Muscle layer of duodenum (tissue), 2 donors: ENCODE data around the gene CD320.

Source experiments
- H3K27ac ChIP-seq: one replicate; pipeline ENCODE4 v1.7.0; 2013; ENCODE audit warnings: mild to moderate bottlenecking, low read length
- H3K27me3 ChIP-seq: one replicate; pipeline ENCODE4 v1.7.0; 2013; ENCODE audit warnings: low read depth, mild to moderate bottlenecking, control low read depth, low read length
- H3K36me3 ChIP-seq, 2 donors: one replicate each; pipeline ENCODE4 v1.7.0; 2013; ENCODE audit warnings: low read length in 2 of 2, control low read depth in 1 of 2, mild to moderate bottlenecking in 1 of 2; ENCODE audit not compliant: insufficient read depth in 2 of 2, control insufficient read depth in 1 of 2
- H3K4me1 ChIP-seq, 2 donors: one replicate each; pipeline ENCODE4 v1.7.0; 2013; ENCODE audit warnings: low read length in 2 of 2, mild to moderate bottlenecking in 2 of 2, control low read depth in 1 of 2, moderate library complexity in 1 of 2; ENCODE audit not compliant: insufficient read depth in 2 of 2, control insufficient read depth in 1 of 2
- H3K4me3 ChIP-seq, 2 donors: one replicate each; pipeline ENCODE4 v1.7.0; 2013; ENCODE audit warnings: low read length in 2 of 2, low read depth in 1 of 2, mild to moderate bottlenecking in 1 of 2
- H3K9me3 ChIP-seq, 2 donors: one replicate each; pipeline ENCODE4 v1.7.0; 2013; ENCODE audit warnings: low read length in 2 of 2, control low read depth in 1 of 2, mild to moderate bottlenecking in 1 of 2; ENCODE audit not compliant: control insufficient read depth in 1 of 2
- donor health status: healthy.

The CD320 gene

GRCh38 chr19:8340341-8341096, 32.4 kb upstream of the CD320 start:
- Histone ChIP-seq H3K36me3 (no peaks in the 10 kb centered on the region), H3K27ac (no peak overlapping the region), H3K9me3 (no peaks in the 10 kb centered on the region), H3K27me3 (peaks cover 4% of the 10 kb centered on the region), H3K4me1 (peaks cover 0 to 16% of the 10 kb centered on the region in 2 donors), H3K4me3 (no peak overlapping the region)

- peaks cover 11% of the 10 kb centered on the region for H3K27me3 ChIP-seq
Measured at GRCh38 chr19:8338835-8339234, 30.7 kb upstream of the CD320 start.

GRCh38 chr19:8337728-8338127, 29.6 kb upstream of the CD320 start:
- peaks cover 21% of the 10 kb centered on the region for H3K27me3 ChIP-seq
- H3K4me1 ChIP-seq: peaks cover 0 to 36% of the 10 kb centered on the region in 2 donors
- H3K9me3 ChIP-seq: no peaks in the 10 kb centered on the region
- H3K36me3 ChIP-seq: no peaks in the 10 kb centered on the region
- H3K27ac ChIP-seq: no peak overlapping the region
- no peak overlapping the region for H3K4me3 ChIP-seq

More at GRCh38 chr19:8338835-8339234, 30.7 kb upstream of the CD320 start:
- no peaks in the 10 kb centered on the region for H3K9me3 ChIP-seq
- H3K4me1 ChIP-seq: peaks cover 0 to 33% of the 10 kb centered on the region in 2 donors
- no peak overlapping the region for H3K4me3 ChIP-seq
- H3K27ac ChIP-seq: no peak overlapping the region
- no peaks in the 10 kb centered on the region for H3K36me3 ChIP-seq

GRCh38 chr19:8336660-8337059, 28.5 kb upstream of the CD320 start:
- Histone ChIP-seq H3K4me3 (no peak overlapping the region), H3K36me3 (no peaks in the 10 kb centered on the region), H3K27ac (no peak overlapping the region), H3K9me3 (no peaks in the 10 kb centered on the region), H3K27me3 (peaks cover 21% of the 10 kb centered on the region), H3K4me1 (peaks cover 0 to 35% of the 10 kb centered on the region in 2 donors)

DNA sequence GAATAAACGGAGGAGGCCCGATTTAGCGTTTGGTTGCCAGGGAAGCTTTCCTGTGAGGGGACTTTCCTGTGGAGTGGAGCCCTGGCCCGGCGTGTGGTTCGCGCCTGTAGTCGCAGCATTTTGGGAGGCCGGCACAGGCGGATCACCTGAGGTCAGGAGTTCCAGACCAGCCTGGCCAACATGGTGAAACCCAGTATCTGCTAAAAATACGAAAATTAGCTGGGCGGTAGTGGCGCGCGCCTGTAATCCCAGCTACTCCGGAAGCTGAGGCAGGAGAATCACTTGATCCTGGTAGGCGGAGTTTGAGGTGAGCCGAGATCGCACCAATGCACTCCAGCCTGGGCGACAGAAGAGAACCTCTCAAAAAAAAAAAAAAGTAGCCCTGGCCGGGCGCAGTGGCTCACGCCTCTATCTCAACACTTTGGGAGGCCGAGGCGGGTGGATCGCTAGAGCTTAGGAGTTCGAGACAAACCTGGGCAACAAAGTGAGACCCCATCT, 28.0 kb upstream of the CD320 start:
- no peak overlapping the region for H3K4me3 ChIP-seq
- no peaks in the 10 kb centered on the region for H3K9me3 ChIP-seq
- H3K27me3 ChIP-seq: peaks cover 21% of the 10 kb centered on the region
- peaks cover 0 to 35% of the 10 kb centered on the region in 2 donors for H3K4me1 ChIP-seq
- no peaks in the 10 kb centered on the region for H3K36me3 ChIP-seq
- no peak overlapping the region for H3K27ac ChIP-seq

DNA sequence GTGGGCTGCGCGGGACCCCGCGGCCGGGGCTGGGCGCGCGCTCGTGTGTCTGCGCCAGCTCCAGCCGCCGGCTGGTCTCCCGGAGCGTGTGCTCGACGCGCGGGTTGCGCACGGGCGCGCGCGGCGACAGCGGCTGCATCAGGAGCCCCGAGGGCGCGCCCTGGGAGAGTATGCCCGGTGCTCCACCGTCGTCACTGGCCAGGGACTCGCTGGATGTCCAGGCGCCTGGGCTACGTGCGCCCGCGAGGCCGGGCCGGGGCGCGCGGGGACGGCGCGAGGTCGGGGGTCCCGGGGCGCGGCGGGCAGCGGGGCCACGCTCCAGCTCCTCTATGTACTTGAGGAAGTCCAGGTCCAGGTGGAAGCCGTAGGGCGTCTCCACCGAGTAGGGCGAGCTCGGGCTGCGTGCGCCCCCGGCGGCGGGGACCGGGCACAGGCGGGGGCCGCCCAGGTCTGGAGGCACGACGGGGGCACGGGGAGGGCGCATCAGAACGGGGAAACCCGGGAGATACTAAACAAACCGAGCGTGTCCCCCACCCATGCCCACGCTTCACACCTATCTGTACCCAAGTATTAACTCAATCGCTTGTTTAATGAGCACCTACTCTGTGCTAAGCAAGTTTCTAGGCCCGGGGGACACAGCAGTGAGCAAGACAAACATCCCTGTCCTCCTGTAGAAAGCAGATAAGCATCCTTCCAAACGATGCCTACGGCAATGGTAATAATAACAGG, 27.3 kb upstream of the CD320 start:
- no peak overlapping the region for H3K27ac ChIP-seq
- peaks cover 21% of the 10 kb centered on the region for H3K27me3 ChIP-seq
- peak overlapping the region in 1 of 2 donors; percentile 52 for H3K4me3 ChIP-seq
- H3K36me3 ChIP-seq: no peaks in the 10 kb centered on the region
- H3K4me1 ChIP-seq: peaks cover 0 to 35% of the 10 kb centered on the region in 2 donors
- no peaks in the 10 kb centered on the region for H3K9me3 ChIP-seq

- peak overlapping the region in 1 of 2 donors; percentile 52 for H3K4me3 ChIP-seq
- peaks cover 0 to 35% of the 10 kb centered on the region in 2 donors for H3K4me1 ChIP-seq
- H3K36me3 ChIP-seq: no peaks in the 10 kb centered on the region
- peaks cover 21% of the 10 kb centered on the region for H3K27me3 ChIP-seq
- H3K9me3 ChIP-seq: no peaks in the 10 kb centered on the region
- no peak overlapping the region for H3K27ac ChIP-seq
Measured at GRCh38 chr19:8334458-8335342, 26.5 kb upstream of the CD320 start.

DNA sequence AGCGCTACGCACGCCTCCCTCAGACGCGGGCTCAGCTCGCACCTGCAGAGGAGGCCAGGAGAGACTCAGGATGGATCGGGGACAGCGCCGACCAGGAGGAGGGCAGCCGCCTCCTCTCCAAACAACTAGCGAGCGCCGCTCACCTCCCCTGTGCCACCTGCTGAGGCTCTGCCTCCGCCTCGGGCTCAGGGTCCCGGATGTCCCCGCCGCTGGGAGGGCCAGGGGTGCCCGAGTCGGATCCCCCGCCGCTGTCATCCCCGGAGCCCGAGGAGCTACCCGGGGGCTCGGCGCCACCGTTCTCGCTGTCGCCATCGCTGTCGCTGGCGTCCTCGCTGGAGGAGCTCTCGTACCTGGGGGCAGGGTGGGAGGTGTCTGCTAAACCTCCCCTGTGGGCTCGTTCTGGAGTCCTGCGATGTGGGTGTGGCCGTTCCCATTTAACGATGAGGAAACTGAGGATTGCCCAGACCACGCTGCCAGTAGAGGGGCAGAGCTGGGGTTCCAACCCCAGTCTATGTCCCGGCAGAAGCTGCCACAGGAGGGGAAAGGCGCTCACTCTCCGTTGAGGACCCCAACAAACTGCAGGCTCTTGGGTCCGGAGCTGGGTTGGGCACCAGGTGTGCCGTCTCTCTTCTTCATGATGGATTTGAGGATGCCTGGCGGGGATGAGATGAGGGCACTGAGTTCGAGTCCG, 25.8 kb upstream of the CD320 start:
- H3K4me1 ChIP-seq: peaks cover 0 to 35% of the 10 kb centered on the region in 2 donors
- no peak overlapping the region for H3K27ac ChIP-seq
- no peaks in the 10 kb centered on the region for H3K9me3 ChIP-seq
- H3K4me3 ChIP-seq: peak overlapping the region in 1 of 2 donors; percentile 52
- H3K27me3 ChIP-seq: peaks cover 21% of the 10 kb centered on the region
- no peaks in the 10 kb centered on the region for H3K36me3 ChIP-seq

DNA sequence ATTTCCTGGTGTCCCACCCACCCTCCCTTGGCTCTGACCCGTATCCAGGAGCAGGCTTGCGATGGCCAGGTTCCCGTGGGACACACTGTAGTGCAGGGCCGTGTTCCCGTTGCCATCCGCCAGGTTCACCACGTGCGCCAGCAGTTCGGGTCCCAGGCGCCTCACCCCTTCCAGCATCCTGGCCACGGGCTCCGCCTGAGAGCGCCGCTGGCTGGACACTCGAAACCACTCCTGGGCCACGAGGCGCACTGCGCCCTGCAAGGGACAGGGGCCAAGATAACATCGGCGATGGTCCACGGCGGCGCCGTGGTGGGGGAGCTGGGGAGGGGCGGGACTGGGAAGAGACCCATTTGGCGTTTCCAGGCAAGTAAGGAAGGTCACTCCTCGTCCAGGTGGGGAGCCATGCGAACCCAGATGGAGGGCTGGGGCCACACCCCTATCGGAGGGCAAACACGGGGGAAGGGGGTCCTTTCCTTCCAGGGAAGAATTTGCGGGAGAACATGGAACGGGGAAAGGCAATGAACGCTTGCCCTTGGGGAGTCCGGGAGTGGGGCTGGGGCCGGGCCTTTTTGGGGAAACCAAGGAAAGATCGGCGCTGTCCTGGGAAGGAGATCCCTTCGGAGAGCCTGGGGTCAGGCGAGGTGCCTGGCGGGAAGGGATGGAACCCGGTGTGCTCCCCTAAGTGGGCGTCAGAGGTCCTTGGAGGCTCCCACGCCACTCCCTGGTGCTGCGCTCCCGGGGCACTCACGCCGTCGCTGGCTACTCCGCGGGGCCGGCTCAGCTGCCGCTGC, 25.0 kb upstream of the CD320 start:
- H3K36me3 ChIP-seq: no peaks in the 10 kb centered on the region
- H3K27ac ChIP-seq: no peak overlapping the region
- H3K9me3 ChIP-seq: no peaks in the 10 kb centered on the region
- peak overlapping the region in 1 of 2 donors; percentile 52 for H3K4me3 ChIP-seq
- H3K4me1 ChIP-seq: peaks cover 0 to 35% of the 10 kb centered on the region in 2 donors
- peaks cover 21% of the 10 kb centered on the region for H3K27me3 ChIP-seq

DNA sequence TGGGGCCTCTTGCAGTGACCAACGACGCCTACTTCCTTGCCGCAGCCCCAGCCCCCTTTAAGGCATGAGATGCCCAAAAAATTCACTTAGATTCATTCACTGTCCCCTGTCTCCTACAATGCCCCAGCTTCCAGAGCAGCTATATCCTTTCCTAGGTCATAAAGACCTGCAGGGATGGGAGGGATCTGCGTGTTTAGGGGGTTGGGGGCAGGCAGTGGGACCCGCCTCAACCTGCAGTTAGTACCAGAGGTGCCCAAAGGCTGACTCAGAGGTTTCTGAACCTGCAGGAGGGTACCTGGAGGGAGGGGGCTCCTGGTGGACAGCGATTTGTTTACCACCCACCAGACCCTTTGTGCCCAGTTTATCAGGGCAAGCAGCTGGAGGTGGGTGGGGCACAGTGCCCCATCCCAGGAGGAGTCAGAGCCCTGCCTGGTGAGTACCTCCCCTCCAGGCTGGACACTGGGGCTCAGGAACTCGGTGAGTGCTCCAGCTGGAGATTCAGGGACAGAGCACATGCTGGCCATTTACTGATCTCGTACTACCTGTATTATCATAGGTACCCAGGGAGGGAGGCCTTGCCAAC, 23.2 kb upstream of the CD320 start:
- no peaks in the 10 kb centered on the region for H3K9me3 ChIP-seq
- H3K27me3 ChIP-seq: peaks cover 21% of the 10 kb centered on the region
- no peaks in the 10 kb centered on the region for H3K36me3 ChIP-seq
- no peak overlapping the region for H3K4me3 ChIP-seq
- H3K27ac ChIP-seq: no peak overlapping the region
- peaks cover 0 to 31% of the 10 kb centered on the region in 2 donors for H3K4me1 ChIP-seq
